A673 (cell line): ENCODE measurements around the gene PREX1. TPM values are rescaled to one million over a fixed set of nuclear protein-coding genes. Genes with fewer than 3 reads are reported as not detected.

Source experiments
- BruUV-seq: library from RNA; stranded (reverse); fragments of 400-500 nt; replicated peaks from 2 replicates; lab custom pipeline; 2021; lab: Mats Ljungman, UMichigan
- CTCF ChIA-PET: fragments of 300-600 bp; sonication (Branson Sonifier 250); formaldehyde crosslinking; loops from one replicate; lab custom pipeline; 2022; ENCODE audit warnings: antibody characterized with exemption; lab: Charles Lee
- POLR2A ChIA-PET: fragments of 300-600 bp; sonication (Branson Sonifier 250); formaldehyde crosslinking; loops from one replicate; lab custom pipeline; 2022; ENCODE audit warnings: antibody characterized with exemption; ENCODE audit not compliant: low non-redundant PET; lab: Charles Lee
- DNase-seq: peaks from one replicate; pipeline ENCODE4 v3.0.0-alpha.2; 2015; ENCODE audit warnings: low spot score
- H3K27ac ChIP-seq: fragments of 200-600 bp; sonication (generic); 2 replicates; pipeline ENCODE4 v1.5.1; 2016; ENCODE audit warnings: mixed run types, low read depth, mild to moderate bottlenecking, mixed read lengths, antibody characterized with exemption, low read length; ENCODE audit not compliant: poor library complexity, severe bottlenecking
- H3K27me3 ChIP-seq: fragments of 200-600 bp; sonication (generic); replicated peaks from 2 replicates; pipeline ENCODE4 v1.6.1; 2017; ENCODE audit warnings: mixed run types, low read depth, mild to moderate bottlenecking, mixed read lengths, antibody characterized with exemption, low read length; ENCODE audit not compliant: insufficient read depth, poor library complexity
- H3K36me3 ChIP-seq: fragments of 200-600 bp; sonication (generic); 2 replicates; pipeline ENCODE4 v1.6.1; 2016; ENCODE audit warnings: mixed run types, mild to moderate bottlenecking, mixed read lengths, antibody characterized with exemption, low read length; ENCODE audit not compliant: insufficient read depth, poor library complexity, severe bottlenecking
- H3K4me1 ChIP-seq: fragments of 200-600 bp; sonication (generic); 2 replicates; pipeline ENCODE4 v1.6.1; 2017; ENCODE audit warnings: mixed run types, mild to moderate bottlenecking, mixed read lengths, antibody characterized with exemption, low read length; ENCODE audit not compliant: insufficient read depth, poor library complexity, severe bottlenecking
- H3K4me3 ChIP-seq: fragments of 200-600 bp; sonication (generic); 2 replicates; pipeline ENCODE4 v1.5.1; 2016; ENCODE audit warnings: low read depth, mixed run types, mild to moderate bottlenecking, mixed read lengths, low read length; ENCODE audit not compliant: poor library complexity, severe bottlenecking
- H3K9me3 ChIP-seq: fragments of 200-600 bp; sonication (generic); 2 replicates; pipeline ENCODE4 v1.6.1; 2016; ENCODE audit warnings: mixed run types, low read depth, mild to moderate bottlenecking, mixed read lengths, antibody characterized with exemption, low read length; ENCODE audit not compliant: poor library complexity, severe bottlenecking
- CTCF ChIP-seq: fragments of 300-800, 200-600 bp; sonication (generic); conservative IDR thresholded peaks from 2 replicates; pipeline ENCODE4 v1.5.1; 2017; ENCODE audit warnings: low read depth, mild to moderate bottlenecking, antibody characterized with exemption, low read length, moderate library complexity, mixed read lengths
- EZH2 ChIP-seq: fragments of 200-600 bp; sonication (generic); IDR thresholded peaks from 2 replicates; pipeline ENCODE4 v1.6.1; 2017; ENCODE audit warnings: borderline replicate concordance, low read depth, mild to moderate bottlenecking, mixed read lengths, antibody characterized with exemption, low read length; ENCODE audit not compliant: poor library complexity, severe bottlenecking
- intact Hi-C: fragments of 100-400 bp; cut with micrococcal nuclease; formaldehyde crosslinking; loops from one replicate; pipeline ENCODE4 v1.10.0; 2022; ENCODE audit not compliant: unreplicated experiment
- total RNA-seq: library from RNA; stranded (reverse); gene quantifications from 2 replicates; pipeline ENCODE4 v1.2.3, GENCODE V29; 2021

PREX1 gene
- total RNA-seq, 1 experiment from 2014 or later, result 145 TPM

DNA sequence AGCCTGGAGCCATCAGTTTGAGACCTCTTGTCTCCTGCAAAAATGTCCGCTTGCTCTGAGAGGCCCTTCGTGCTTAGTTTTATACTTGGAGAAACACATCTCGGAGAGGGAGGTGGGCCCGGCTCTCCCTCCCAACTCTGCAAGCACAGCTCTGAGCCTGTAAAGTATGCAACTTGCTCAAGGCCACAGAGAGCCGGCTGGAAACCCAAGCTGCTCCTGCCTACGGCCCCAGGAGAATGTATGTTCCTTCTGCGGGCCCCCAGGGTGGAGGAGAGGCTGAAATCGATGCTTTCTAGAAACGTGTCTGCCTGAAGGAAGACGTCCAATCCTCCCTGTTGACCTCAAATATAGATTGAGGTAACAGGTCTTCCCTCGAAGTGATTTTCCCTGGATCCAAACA, 205.4 kb downstream of the PREX1 start:
- ChIA-PET CTCF (no interaction called here), POLR2A (no interaction called here)
- Histone ChIP-seq H3K9me3 (no peaks in the 10 kb centered on the region), H3K36me3 (peaks cover 41% of the 10 kb centered on the region), H3K4me3 (no peak overlapping the region), H3K27me3 (no peaks in the 10 kb centered on the region), H3K27ac (no peak overlapping the region), H3K4me1 (peaks cover 13% of the 10 kb centered on the region)
- no TSS peak for BruUV-seq
- intact Hi-C loops, result loop anchor here (5.0 kb wide), 2 partner anchors 945 to 960 kb away; no protein-coding TSS in a partner anchor
- TF ChIP-seq EZH2 (no peak), CTCF (no peak)
- DNase-seq, result no peak

GRCh38 chr20:48621376-48622078, 206.3 kb downstream of the PREX1 start:
- Histone ChIP-seq H3K4me1 (peaks cover 13% of the 10 kb centered on the region), H3K27ac (no peak overlapping the region), H3K36me3 (peaks cover 32% of the 10 kb centered on the region), H3K4me3 (no peak overlapping the region), H3K27me3 (no peaks in the 10 kb centered on the region), H3K9me3 (no peaks in the 10 kb centered on the region)
- no TSS peak for BruUV-seq
- POLR2A ChIA-PET, result no interaction called here
- CTCF ChIA-PET, result interaction anchor here (0.9 to 2.1 kb wide), 6 partner anchors 142 to 959 kb away, joined by 4 to 13 read pairs (median 8); no protein-coding TSS in a partner anchor
- TF ChIP-seq CTCF, result 0 out of 2 replicates have a peak, but pooled peaks have one; percentile 6
- TF ChIP-seq EZH2, result no peak
- intact Hi-C loops, result loop anchor here (2.0 to 5.0 kb wide), 5 partner anchors 767 to 959 kb away; no protein-coding TSS in a partner anchor
- DNase-seq, result no peak

- ChIA-PET POLR2A (no interaction called here), CTCF (interaction anchor here (0.6 to 2.1 kb wide), 22 partner anchors 22 to 1236 kb away, joined by 3 to 17 read pairs (median 4); no protein-coding TSS in a partner anchor)
- peaks cover 24% of the 10 kb centered on the region for H3K36me3 ChIP-seq
- peak; percentile 86 for DNase-seq
- H3K4me1 ChIP-seq, result peaks cover 13% of the 10 kb centered on the region
- no peaks in the 10 kb centered on the region for H3K27me3 ChIP-seq
- no peak overlapping the region for H3K4me3 ChIP-seq
- BruUV-seq, result no TSS peak
- H3K9me3 ChIP-seq, result no peaks in the 10 kb centered on the region
- no peak for TF ChIP-seq EZH2
- TF ChIP-seq CTCF, result peak; percentile 82
- intact Hi-C loops, result loop anchor here (2.0 to 5.0 kb wide), 5 partner anchors 766 to 958 kb away; no protein-coding TSS in a partner anchor
- H3K27ac ChIP-seq, result no peak overlapping the region
These were observed 207.1 kb downstream of the PREX1 start for GRCh38 chr20:48620507-48621375.
